Neural cell (in vitro differentiated cells): ENCODE data around the gene ARHGEF4. TPM values are rescaled to one million over a fixed set of nuclear protein-coding genes. Genes with fewer than 3 reads are reported as not detected.

Source experiments
- H2AFZ ChIP-seq: fragments of 200-600, 300-800 bp; sonication (generic), shearing (Covaris generic); 2 replicates; pipeline ENCODE4 v1.6.0; 2014; ENCODE audit warnings: low read depth, mild to moderate bottlenecking, antibody characterized with exemption, low read length, moderate library complexity
- H3F3A ChIP-seq: fragments of 200-600 bp; shearing (Covaris generic); 2 replicates; pipeline ENCODE4 v1.6.1; 2016; ENCODE audit warnings: mild to moderate bottlenecking, moderate library complexity, mixed read lengths, antibody characterized with exemption, low read length; ENCODE audit not compliant: insufficient read depth, poor library complexity, severe bottlenecking
- H3K27ac ChIP-seq: fragments of 200-600, 300-800 bp; sonication (generic), shearing (Covaris generic); 2 replicates; pipeline ENCODE4 v1.5.1; 2014; ENCODE audit warnings: mild to moderate bottlenecking, low read length, moderate library complexity
- H3K27me3 ChIP-seq: fragments of 300-800, 200-600 bp; sonication (generic), shearing (Covaris generic); 2 replicates; pipeline ENCODE4 v1.6.0; 2014; ENCODE audit warnings: mild to moderate bottlenecking, low read depth, low read length, moderate library complexity; ENCODE audit not compliant: insufficient read depth
- H3K36me3 ChIP-seq: fragments of 300-800, 200-600 bp; sonication (generic), shearing (Covaris generic); 2 replicates; pipeline ENCODE4 v1.5.1; 2014; ENCODE audit warnings: mild to moderate bottlenecking, antibody characterized with exemption, low read length, moderate library complexity; ENCODE audit not compliant: insufficient read depth
- H3K4me2 ChIP-seq: fragments of 300-800, 200-600 bp; sonication (generic), shearing (Covaris generic); 2 replicates; pipeline ENCODE4 v1.6.0; 2014; ENCODE audit warnings: mild to moderate bottlenecking, low read length
- H3K4me3 ChIP-seq: fragments of 300-800, 200-600 bp; sonication (generic), shearing (Covaris generic); 2 replicates; pipeline ENCODE4 v1.5.1; 2014; ENCODE audit warnings: mild to moderate bottlenecking, low read length, moderate library complexity
- H3K79me2 ChIP-seq: fragments of 200-600 bp; shearing (Covaris generic); replicated peaks from 2 replicates; pipeline ENCODE4 v1.6.0; 2014; ENCODE audit warnings: mild to moderate bottlenecking, low read length, moderate library complexity; ENCODE audit not compliant: insufficient read depth
- H3K9ac ChIP-seq: fragments of 300-800, 200-600 bp; sonication (generic), shearing (Covaris generic); 2 replicates; pipeline ENCODE4 v1.6.1; 2016; ENCODE audit warnings: mild to moderate bottlenecking, low read length, mixed read lengths
- H3K9me2 ChIP-seq: fragments of 200-600 bp; shearing (Covaris generic); 2 replicates; pipeline ENCODE4 v1.6.1; 2016; ENCODE audit warnings: mild to moderate bottlenecking, low read length, mixed read lengths; ENCODE audit not compliant: insufficient read depth
- H3K9me3 ChIP-seq: fragments of 200-600, 300-800 bp; sonication (generic), shearing (Covaris generic); 2 replicates; pipeline ENCODE4 v1.6.1; 2016; ENCODE audit warnings: mild to moderate bottlenecking, mixed run types, low read length, moderate library complexity, mixed read lengths
- H4K20me1 ChIP-seq: fragments of 200-600 bp; shearing (Covaris generic); 2 replicates; pipeline ENCODE4 v1.6.1; 2016; ENCODE audit warnings: mild to moderate bottlenecking, mixed run types; ENCODE audit not compliant: insufficient read depth
- CTCF ChIP-seq: fragments of 450-650 bp; IDR thresholded peaks from 2 replicates; pipeline ENCODE4 v1.5.1; 2014; ENCODE audit warnings: antibody characterized with exemption, mild to moderate bottlenecking, moderate library complexity; ENCODE audit not compliant: poor library complexity, severe bottlenecking
- EP300 ChIP-seq: fragments of 450-650 bp; conservative IDR thresholded peaks from 2 replicates; pipeline ENCODE4 v1.6.1; 2014; ENCODE audit warnings: antibody characterized with exemption, mild to moderate bottlenecking, moderate library complexity; ENCODE audit not compliant: poor library complexity, severe bottlenecking
- EZH2 ChIP-seq: fragments of 200-600, 300-800 bp; shearing (Covaris generic), sonication (generic); IDR thresholded peaks from 2 replicates; pipeline ENCODE4 v1.6.1; 2014; ENCODE audit warnings: antibody characterized with exemption, low read length, borderline replicate concordance, mild to moderate bottlenecking; ENCODE audit not compliant: insufficient read depth, poor library complexity, severe bottlenecking
- MXI1 ChIP-seq: fragments of 450-650 bp; conservative IDR thresholded peaks from 2 replicates; pipeline ENCODE4 v1.6.1; 2014; ENCODE audit warnings: antibody characterized with exemption, mild to moderate bottlenecking; ENCODE audit not compliant: poor library complexity, severe bottlenecking
- RAD21 ChIP-seq: fragments of 450-650 bp; conservative IDR thresholded peaks from 2 replicates; pipeline ENCODE4 v1.6.1; 2014; ENCODE audit warnings: antibody characterized with exemption, mild to moderate bottlenecking, moderate library complexity
- REST ChIP-seq: IDR thresholded peaks from 2 replicates; pipeline ENCODE4 v1.6.1; 2012; ENCODE audit warnings: borderline replicate concordance
- SMC3 ChIP-seq: fragments of 450-650 bp; conservative IDR thresholded peaks from 2 replicates; pipeline ENCODE4 v1.6.1; 2014; ENCODE audit warnings: antibody characterized with exemption, mild to moderate bottlenecking, moderate library complexity; ENCODE audit not compliant: poor library complexity
- TAF1 ChIP-seq: IDR thresholded peaks from 2 replicates; pipeline ENCODE4 v1.6.1; 2012; ENCODE audit warnings: low read depth
- polyA plus RNA-seq: library from polyadenylated mRNA; depleted of rRNA; stranded (reverse); fragments of >200 nt; gene quantifications from 2 replicates; pipeline ENCODE4 v1.2.3, GENCODE V29; 2014

Gene ARHGEF4
- polyA plus RNA-seq, 1 donor from 2014 or later = 45.9 TPM

- no peaks in the 10 kb centered on the region for H3F3A ChIP-seq
- no peaks in the 10 kb centered on the region for H3K36me3 ChIP-seq
- no peaks in the 10 kb centered on the region for H3K9me2 ChIP-seq
- H3K27ac ChIP-seq = no peak overlapping the region
- H3K9ac ChIP-seq = no peak overlapping the region
- H4K20me1 ChIP-seq = no peaks in the 10 kb centered on the region
- no peak overlapping the region for H3K4me2 ChIP-seq
- H3K4me3 ChIP-seq = no peak overlapping the region
- H3K9me3 ChIP-seq = no peaks in the 10 kb centered on the region
- H3K27me3 ChIP-seq = no peaks in the 10 kb centered on the region
- no peaks in the 10 kb centered on the region for H3K79me2 ChIP-seq
- TF ChIP-seq MXI1 (no peak), REST (no peak), CTCF (no peak), EP300 (no peak), TAF1 (no peak), SMC3 (no peak), RAD21 (no peak)
- no peak overlapping the region for H2AFZ ChIP-seq
These were observed 14.3 kb downstream of the ARHGEF4 start for GRCh38 chr2:130850788-130851623.

GRCh38 chr2:130851624-130852382 lies 15.1 kb downstream of the ARHGEF4 start:
- Histone ChIP-seq H3K9ac (no peak overlapping the region), H3F3A (no peaks in the 10 kb centered on the region), H3K4me2 (no peak overlapping the region), H3K27me3 (no peaks in the 10 kb centered on the region), H3K36me3 (no peaks in the 10 kb centered on the region), H3K9me3 (no peaks in the 10 kb centered on the region), H3K9me2 (no peaks in the 10 kb centered on the region), H4K20me1 (no peaks in the 10 kb centered on the region), H3K79me2 (no peaks in the 10 kb centered on the region), H3K27ac (no peak overlapping the region), H2AFZ (no peak overlapping the region), H3K4me3 (no peak overlapping the region)
- no peak for TF ChIP-seq EZH2
